NOMO-1 treated with dmso at 0.1 percent for 144 hours (cell line): ENCODE measurements around the gene AJAP1.

ENCODE experiments used
- DNase-seq: peaks from one replicate; lab custom pipeline; 2025; ENCODE audit not compliant: unreplicated experiment; lab: John Stamatoyannopoulos, UW

The AJAP1 gene

GRCh38 chr1:4698911-4699310 is 44.5 kb downstream of the AJAP1 start:
- no peak for DNase-seq

GRCh38 chr1:4699376-4700301 is 45.2 kb downstream of the AJAP1 start:
- no peak for DNase-seq

- DNase-seq = no peak
Observed at GRCh38 chr1:4700801-4701200, 46.4 kb downstream of the AJAP1 start.

- no peak for DNase-seq
Observed at GRCh38 chr1:4701276-4701675, 46.9 kb downstream of the AJAP1 start.

GRCh38 chr1:4702464-4702863 is 48.1 kb downstream of the AJAP1 start:
- no peak for DNase-seq

GRCh38 chr1:4702932-4703331 is 48.5 kb downstream of the AJAP1 start:
- no peak for DNase-seq

GRCh38 chr1:4703646-4704045 is 49.2 kb downstream of the AJAP1 start:
- DNase-seq = no peak

- DNase-seq = no peak
Observed at GRCh38 chr1:4708840-4709507, 54.6 kb downstream of the AJAP1 start.

GRCh38 chr1:4709641-4710040 is 55.2 kb downstream of the AJAP1 start:
- no peak for DNase-seq

- DNase-seq = no peak
Observed at GRCh38 chr1:4710592-4711415, 56.4 kb downstream of the AJAP1 start.

- DNase-seq = no peak
Observed at GRCh38 chr1:4711416-4712275, 57.2 kb downstream of the AJAP1 start.

GRCh38 chr1:4713669-4714068 is 59.3 kb downstream of the AJAP1 start:
- no peak for DNase-seq

- DNase-seq = no peak
Observed at GRCh38 chr1:4716406-4716805, 62.0 kb downstream of the AJAP1 start.

GRCh38 chr1:4718071-4718470 is 63.7 kb downstream of the AJAP1 start:
- no peak for DNase-seq

GRCh38 chr1:4723106-4723505 is 68.7 kb downstream of the AJAP1 start:
- no peak for DNase-seq

- no peak for DNase-seq
Observed at GRCh38 chr1:4724001-4724400, 69.6 kb downstream of the AJAP1 start.

GRCh38 chr1:4724695-4725250 is 70.4 kb downstream of the AJAP1 start:
- DNase-seq = no peak

- no peak for DNase-seq
Observed at GRCh38 chr1:4725416-4725815, 71.0 kb downstream of the AJAP1 start.

- no peak for DNase-seq
Observed at GRCh38 chr1:4726620-4727341, 72.4 kb downstream of the AJAP1 start.
